Caco-2 (cell line): ENCODE data around the gene GDI1. TPM values are rescaled to one million over a fixed set of nuclear protein-coding genes. Genes with fewer than 3 reads are reported as not detected.

ENCODE experiments used
- BruUV-seq: library from RNA; stranded (reverse); fragments of 400-500 nt; replicated peaks from 2 replicates; lab custom pipeline; 2021; lab: Mats Ljungman, UMichigan
- CTCF ChIA-PET: fragments of 300-600 bp; sonication (Branson Sonifier 250); formaldehyde crosslinking; loops from one replicate; lab custom pipeline; 2022; ENCODE audit warnings: antibody characterized with exemption; lab: Charles Lee
- POLR2A ChIA-PET: fragments of 300-600 bp; sonication (Branson Sonifier 250); formaldehyde crosslinking; loops from one replicate; lab custom pipeline; 2022; ENCODE audit warnings: antibody characterized with exemption; lab: Charles Lee
- DNase-seq, 2 experiments: peaks; one replicate each; pipeline versions ENCODE4 v3.0.0 to v3.0.0-alpha.2; 2020 to 2022
- H3K27me3 ChIP-seq: replicated peaks from 2 replicates; pipeline ENCODE4 v1.6.0; 2011; ENCODE audit warnings: low read length; ENCODE audit not compliant: control insufficient read depth, insufficient read depth
- H3K36me3 ChIP-seq: 2 replicates; pipeline ENCODE4 v1.5.1; 2011; ENCODE audit warnings: low read length; ENCODE audit not compliant: control insufficient read depth, insufficient read depth
- H3K4me1 ChIP-seq: fragments of 250-450 bp; sonication (Bioruptor Pico); 2 replicates; pipeline ENCODE4 v1.5.1; 2020; ENCODE audit warnings: mild to moderate bottlenecking
- H3K4me3 ChIP-seq: 2 replicates; pipeline ENCODE4 v1.5.1; 2011; ENCODE audit warnings: low read depth, mild to moderate bottlenecking, control low read depth, low read length
- H3K9me3 ChIP-seq: fragments of 250-450 bp; sonication (Bioruptor Pico); 2 replicates; pipeline ENCODE4 v1.5.1; 2020; ENCODE audit warnings: mild to moderate bottlenecking, moderate library complexity
- H3K27ac Mint-ChIP-seq: one replicate; pipeline ENCODE4 v1.8.0; 2022; ENCODE audit warnings: mixed read lengths; ENCODE audit not compliant: unreplicated experiment
- H3K27me3 Mint-ChIP-seq: one replicate; pipeline ENCODE4 v1.8.0; 2022; ENCODE audit warnings: mixed read lengths; ENCODE audit not compliant: insufficient read depth, unreplicated experiment
- H3K36me3 Mint-ChIP-seq: one replicate; pipeline ENCODE4 v1.8.0; 2022; ENCODE audit warnings: mild to moderate bottlenecking, mixed read lengths; ENCODE audit not compliant: insufficient read depth, unreplicated experiment
- H3K4me1 Mint-ChIP-seq: one replicate; pipeline ENCODE4 v1.8.0; 2022; ENCODE audit warnings: low read depth, mixed read lengths; ENCODE audit not compliant: unreplicated experiment
- H3K4me3 Mint-ChIP-seq: one replicate; pipeline ENCODE4 v1.8.0; 2022; ENCODE audit warnings: mild to moderate bottlenecking, moderate library complexity, mixed read lengths; ENCODE audit not compliant: unreplicated experiment
- H3K9me3 Mint-ChIP-seq: one replicate; pipeline ENCODE4 v1.8.0; 2022; ENCODE audit warnings: mixed read lengths; ENCODE audit not compliant: unreplicated experiment
- intact Hi-C: fragments of 100-400 bp; cut with micrococcal nuclease; formaldehyde crosslinking; loops from one replicate; pipeline ENCODE4 v1.10.0; 2022; ENCODE audit not compliant: unreplicated experiment
- total RNA-seq: library from RNA; stranded (reverse); gene quantifications from 2 replicates; pipeline ENCODE4 v1.2.3, GENCODE V29; 2022
- TF ChIP-seq, protein P1 (sequence below), 2 experiments: fragments of 200-600 bp in 1 of 2; IDR thresholded peaks; 1 replicate in 1 of 2; 2 replicates in 1 of 2; pipeline versions ENCODE4 v1.5.1 to v1.8.0; 2011 to 2022; ENCODE audit warnings: antibody characterized with exemption in 1 of 2, control low read depth in 1 of 2, inconsistent platforms in 1 of 2, low read depth in 1 of 2, low read length in 1 of 2, mild to moderate bottlenecking in 1 of 2, moderate library complexity in 1 of 2; ENCODE audit not compliant: insufficient read depth in 1 of 2, severe bottlenecking in 1 of 2, unreplicated experiment in 1 of 2

The GDI1 gene
- total RNA-seq, 1 experiment from 2014 or later: 68.7 TPM

DNA sequence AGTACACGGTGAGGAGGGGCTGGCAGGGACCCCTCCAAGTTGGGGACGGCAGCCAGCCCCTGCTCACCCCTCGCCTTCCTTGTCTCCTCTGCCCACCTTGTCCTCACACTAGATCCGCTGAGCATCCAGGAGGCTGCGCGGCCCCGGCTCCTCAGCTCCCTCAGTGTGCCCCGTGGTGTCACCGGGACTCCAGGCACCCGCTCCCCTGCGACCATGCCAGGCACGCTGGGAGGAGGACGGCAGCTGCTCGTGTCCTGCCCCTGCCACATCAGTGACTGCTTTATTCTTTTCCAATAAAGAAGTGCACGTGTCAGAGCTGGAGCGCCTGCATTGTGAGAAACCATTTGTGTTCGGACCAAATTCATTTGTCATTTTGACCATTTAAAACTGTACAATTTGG, 13.4 kb downstream of the GDI1 start:
- Histone ChIP-seq H3K4me1 (no peaks in the 10 kb centered on the region), H3K36me3 (no peaks in the 10 kb centered on the region), H3K4me3 (no peak overlapping the region), H3K9me3 (no peaks in the 10 kb centered on the region), H3K27me3 (no peaks in the 10 kb centered on the region)
- Mint-ChIP-seq H3K9me3 (no peaks in the 10 kb centered on the region), H3K27me3 (no peaks in the 10 kb centered on the region), H3K27ac (no peak overlapping the region), H3K4me3 (no peak overlapping the region), H3K4me1 (no peaks in the 10 kb centered on the region), H3K36me3 (peaks cover 28% of the 10 kb centered on the region)
- TF ChIP-seq, protein P1, sequence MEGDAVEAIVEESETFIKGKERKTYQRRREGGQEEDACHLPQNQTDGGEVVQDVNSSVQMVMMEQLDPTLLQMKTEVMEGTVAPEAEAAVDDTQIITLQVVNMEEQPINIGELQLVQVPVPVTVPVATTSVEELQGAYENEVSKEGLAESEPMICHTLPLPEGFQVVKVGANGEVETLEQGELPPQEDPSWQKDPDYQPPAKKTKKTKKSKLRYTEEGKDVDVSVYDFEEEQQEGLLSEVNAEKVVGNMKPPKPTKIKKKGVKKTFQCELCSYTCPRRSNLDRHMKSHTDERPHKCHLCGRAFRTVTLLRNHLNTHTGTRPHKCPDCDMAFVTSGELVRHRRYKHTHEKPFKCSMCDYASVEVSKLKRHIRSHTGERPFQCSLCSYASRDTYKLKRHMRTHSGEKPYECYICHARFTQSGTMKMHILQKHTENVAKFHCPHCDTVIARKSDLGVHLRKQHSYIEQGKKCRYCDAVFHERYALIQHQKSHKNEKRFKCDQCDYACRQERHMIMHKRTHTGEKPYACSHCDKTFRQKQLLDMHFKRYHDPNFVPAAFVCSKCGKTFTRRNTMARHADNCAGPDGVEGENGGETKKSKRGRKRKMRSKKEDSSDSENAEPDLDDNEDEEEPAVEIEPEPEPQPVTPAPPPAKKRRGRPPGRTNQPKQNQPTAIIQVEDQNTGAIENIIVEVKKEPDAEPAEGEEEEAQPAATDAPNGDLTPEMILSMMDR (IDR thresholded peaks at IDR 0.05; ENCODE audit: insufficient read depth in 1 of 2, low read depth in 1 of 2, low read length in 1 of 2, severe bottlenecking in 1 of 2, unreplicated experiment in 1 of 2): no peak
- ChIA-PET POLR2A (no interaction called here), CTCF (no interaction called here)
- BruUV-seq: TSS peak; percentile 61
- intact Hi-C loops: no loop called here
- no peak for DNase-seq

DNA sequence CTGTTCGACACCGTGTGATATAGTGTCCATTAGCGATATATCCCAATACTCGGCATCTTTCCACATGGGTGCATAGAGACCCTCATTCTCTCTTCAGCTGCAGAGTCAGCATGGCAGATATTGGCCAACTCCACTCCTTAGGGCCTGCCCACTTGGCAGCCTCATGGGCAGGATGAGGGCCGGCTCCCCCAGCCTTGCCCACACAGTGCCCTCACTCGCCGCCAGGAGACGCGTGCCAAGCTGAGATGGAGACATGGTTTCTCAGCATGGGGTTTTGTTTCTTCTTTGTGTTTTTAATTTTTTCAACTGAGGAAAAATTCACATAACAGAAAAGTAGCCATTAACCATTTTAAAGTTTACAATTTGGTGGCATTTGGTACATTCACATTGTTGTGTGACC, 15.9 kb downstream of the GDI1 start:
- Histone ChIP-seq H3K36me3 (no peaks in the 10 kb centered on the region), H3K9me3 (no peaks in the 10 kb centered on the region), H3K4me1 (no peaks in the 10 kb centered on the region), H3K27me3 (no peaks in the 10 kb centered on the region), H3K4me3 (no peak overlapping the region)
- no peaks in the 10 kb centered on the region for H3K27me3 Mint-ChIP-seq
- no TSS peak for BruUV-seq
- no peak for DNase-seq
- H3K27ac Mint-ChIP-seq: no peak overlapping the region
- no peak overlapping the region for H3K4me3 Mint-ChIP-seq
- intact Hi-C loops: no loop called here
- POLR2A ChIA-PET: interaction anchor here (0.6 kb wide), 2 partner anchors 33 to 38 kb away, joined by 3 to 5 read pairs; partner anchors contain the start of genes SLC10A3 and UBL4A
- CTCF ChIA-PET: interaction anchor here (0.7 kb wide), 1 partner anchor 643 kb away, joined by 5 read pairs; no protein-coding TSS in a partner anchor
- H3K4me1 Mint-ChIP-seq: no peaks in the 10 kb centered on the region
- peaks cover 21% of the 10 kb centered on the region for H3K36me3 Mint-ChIP-seq
- H3K9me3 Mint-ChIP-seq: no peaks in the 10 kb centered on the region
- TF ChIP-seq, protein P1 (IDR thresholded peaks at IDR 0.05; ENCODE audit: insufficient read depth in 1 of 2, low read depth in 1 of 2, low read length in 1 of 2, severe bottlenecking in 1 of 2, unreplicated experiment in 1 of 2): no peak

DNA sequence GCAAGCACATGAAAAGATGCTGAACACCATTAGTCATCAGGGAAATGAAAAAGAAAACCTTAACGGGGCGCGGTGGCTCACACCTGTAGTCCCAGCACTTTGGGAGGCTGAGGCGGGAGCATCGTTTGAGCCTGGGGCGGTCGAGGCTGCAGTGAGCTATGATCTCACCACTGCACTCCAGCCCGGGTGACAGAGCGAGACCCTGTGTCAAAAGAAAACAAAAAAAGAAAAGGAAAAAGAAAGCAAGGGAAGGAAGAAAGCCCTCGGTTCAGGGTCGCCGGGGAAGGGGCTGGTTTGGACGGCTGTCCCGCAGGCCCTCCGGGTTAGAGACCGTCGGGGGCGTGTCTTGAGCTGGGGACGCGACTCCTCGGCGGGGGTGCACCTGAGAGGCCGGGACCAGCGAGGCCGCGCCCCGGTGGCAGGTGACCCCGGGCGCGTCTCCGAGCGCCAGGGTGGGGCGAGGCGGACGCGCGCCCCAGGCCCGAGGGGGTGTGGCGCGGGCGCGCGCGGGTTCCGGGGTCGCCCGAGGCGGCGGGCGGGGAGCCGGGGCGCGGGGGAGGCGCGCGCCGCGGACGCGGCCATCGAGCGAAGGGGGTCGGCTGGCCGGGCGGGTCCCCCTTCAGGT, 20.6 kb downstream of the GDI1 start:
- Histone ChIP-seq H3K9me3 (no peaks in the 10 kb centered on the region), H3K27me3 (no peaks in the 10 kb centered on the region), H3K36me3 (no peaks in the 10 kb centered on the region), H3K4me1 (no peaks in the 10 kb centered on the region), H3K4me3 (peak overlapping the region; percentile 72)
- no peaks in the 10 kb centered on the region for H3K9me3 Mint-ChIP-seq
- H3K27me3 Mint-ChIP-seq: no peaks in the 10 kb centered on the region
- peak overlapping the region; percentile 98 for H3K4me3 Mint-ChIP-seq
- DNase-seq: peak; percentile 74 to 83
- TF ChIP-seq, protein P1 (IDR thresholded peaks at IDR 0.05; ENCODE audit: insufficient read depth in 1 of 2, low read depth in 1 of 2, low read length in 1 of 2, severe bottlenecking in 1 of 2, unreplicated experiment in 1 of 2): no peak
- H3K36me3 Mint-ChIP-seq: peaks cover 29% of the 10 kb centered on the region
- ChIA-PET CTCF (interaction anchor here (1.0 to 1.2 kb wide), 2 partner anchors 69 to 84 kb away, joined by 3 to 4 read pairs; no protein-coding TSS in a partner anchor), POLR2A (interaction anchor here (1.1 to 1.2 kb wide), 2 partner anchors 33 to 60 kb away, joined by 3 read pairs; partner anchors contain the start of gene SLC10A3)
- intact Hi-C loops: no loop called here
- H3K27ac Mint-ChIP-seq: peak overlapping the region; percentile 93
- BruUV-seq: no TSS peak
- H3K4me1 Mint-ChIP-seq: no peaks in the 10 kb centered on the region
